LNCaP clone FGC (cell line): ENCODE data around the gene ERCC6L2.

Source experiments
- DNase-seq: peaks from one replicate; pipeline ENCODE4 v3.0.0-alpha.2; 2011; ENCODE audit warnings: low read depth
- H3K4me3 ChIP-seq: 2 replicates; pipeline ENCODE4 v1.5.1; 2011; ENCODE audit warnings: mild to moderate bottlenecking, low read depth, low read length, control low read depth
- CTCF ChIP-seq: IDR thresholded peaks from 2 replicates; pipeline ENCODE4 v1.5.1; 2012; ENCODE audit warnings: mild to moderate bottlenecking; ENCODE audit not compliant: control insufficient read depth, insufficient read depth; ENCODE audit errors: extremely low read depth

ERCC6L2 gene

GRCh38 chr9:95877984-95878383, 2.5 kb downstream of the ERCC6L2 start:
- no peak overlapping the region for H3K4me3 ChIP-seq
- no peak for DNase-seq
- no peak for TF ChIP-seq CTCF

- DNase-seq = no peak
- TF ChIP-seq CTCF = no peak
- H3K4me3 ChIP-seq = no peak overlapping the region
Observed at GRCh38 chr9:95879591-95879990, 4.1 kb downstream of the ERCC6L2 start.

- DNase-seq = peak; percentile 59
- H3K4me3 ChIP-seq = no peak overlapping the region
- no peak for TF ChIP-seq CTCF
Observed at GRCh38 chr9:95880021-95880690, 4.7 kb downstream of the ERCC6L2 start.

GRCh38 chr9:95887926-95888497, 12.5 kb downstream of the ERCC6L2 start:
- DNase-seq = no peak
- TF ChIP-seq CTCF = no peak
- no peak overlapping the region for H3K4me3 ChIP-seq

- DNase-seq = no peak
- no peak overlapping the region for H3K4me3 ChIP-seq
- no peak for TF ChIP-seq CTCF
Observed at GRCh38 chr9:95890594-95890993, 15.1 kb downstream of the ERCC6L2 start.

GRCh38 chr9:95891067-95891671, 15.7 kb downstream of the ERCC6L2 start:
- no peak overlapping the region for H3K4me3 ChIP-seq
- DNase-seq = no peak
- no peak for TF ChIP-seq CTCF
